CMK (cell line): ENCODE results near the gene IFT80.

Source experiments
- DNase-seq: peaks from one replicate; pipeline ENCODE4 v3.0.0-alpha.2; 2010; ENCODE audit warnings: low read depth

IFT80 gene

DNA sequence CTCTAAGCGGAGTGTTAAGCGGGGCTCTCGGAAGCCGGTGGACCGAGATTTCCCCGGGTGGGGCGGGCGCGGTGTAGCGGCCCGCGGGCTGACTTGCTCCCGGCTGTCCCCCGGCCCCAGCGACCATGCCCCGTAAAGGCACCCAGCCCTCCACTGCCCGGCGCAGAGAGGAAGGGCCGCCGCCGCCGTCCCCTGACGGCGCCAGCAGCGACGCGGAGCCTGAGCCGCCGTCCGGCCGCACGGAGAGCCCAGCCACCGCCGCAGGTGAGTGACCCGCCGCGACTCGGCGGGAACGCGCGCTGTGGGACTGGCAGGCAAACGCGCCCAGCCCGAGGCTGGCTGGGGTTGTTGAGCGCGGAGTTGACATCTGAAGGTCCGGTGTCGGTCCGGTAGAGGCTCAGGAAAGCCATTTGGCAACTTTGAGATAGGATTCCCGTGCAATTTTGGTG is 1.7 kb upstream of the IFT80 start:
- no peak for DNase-seq

DNA sequence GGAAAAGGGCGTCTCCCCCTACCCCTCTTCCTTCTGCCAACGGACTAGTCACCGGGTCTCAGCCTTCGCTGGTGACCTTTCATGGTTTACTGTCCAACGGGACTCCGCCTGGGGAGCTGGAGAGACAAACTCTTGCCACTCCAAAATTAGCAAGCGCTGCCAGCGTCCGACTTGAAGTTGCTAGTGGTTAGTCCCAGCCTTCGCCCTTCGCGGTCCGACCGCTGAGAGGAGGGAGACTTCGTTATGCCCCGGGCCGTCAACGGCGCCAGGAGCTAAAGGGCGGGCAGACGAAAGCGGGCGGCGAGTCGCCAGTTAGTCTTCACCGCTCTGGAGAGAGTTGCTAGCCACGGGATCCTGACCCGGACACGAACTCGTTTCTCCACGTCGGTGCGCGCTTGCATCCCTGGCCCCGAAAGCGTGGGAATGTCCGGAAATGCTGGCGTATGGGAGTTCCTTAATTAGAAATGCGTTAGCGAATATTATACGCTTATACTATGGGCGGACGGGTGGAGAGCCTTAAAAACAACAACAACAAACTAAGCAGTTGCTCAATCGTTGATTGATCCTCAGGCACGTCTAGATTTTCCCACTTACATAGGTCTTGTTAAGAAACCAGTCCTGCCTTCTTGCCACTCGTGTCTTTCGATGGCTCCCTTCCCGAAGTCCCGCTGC is 1.1 kb upstream of the IFT80 start:
- peak; percentile 20 for DNase-seq

DNA sequence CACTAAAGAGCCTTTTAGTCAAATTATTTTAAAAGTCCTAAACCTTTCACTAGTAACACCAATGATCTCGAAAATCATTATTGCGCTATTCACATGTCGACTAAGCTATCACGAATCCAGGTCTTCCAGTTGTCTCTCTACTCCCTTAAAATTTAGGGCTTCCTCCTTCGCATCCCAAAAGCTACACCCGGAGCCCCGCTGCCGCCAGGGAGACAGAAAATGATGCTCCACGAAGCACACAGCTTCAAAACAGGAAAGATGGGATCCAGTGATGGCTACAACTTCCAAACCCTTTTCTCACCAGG is 253 bp downstream of the IFT80 start:
- DNase-seq: no peak

DNA sequence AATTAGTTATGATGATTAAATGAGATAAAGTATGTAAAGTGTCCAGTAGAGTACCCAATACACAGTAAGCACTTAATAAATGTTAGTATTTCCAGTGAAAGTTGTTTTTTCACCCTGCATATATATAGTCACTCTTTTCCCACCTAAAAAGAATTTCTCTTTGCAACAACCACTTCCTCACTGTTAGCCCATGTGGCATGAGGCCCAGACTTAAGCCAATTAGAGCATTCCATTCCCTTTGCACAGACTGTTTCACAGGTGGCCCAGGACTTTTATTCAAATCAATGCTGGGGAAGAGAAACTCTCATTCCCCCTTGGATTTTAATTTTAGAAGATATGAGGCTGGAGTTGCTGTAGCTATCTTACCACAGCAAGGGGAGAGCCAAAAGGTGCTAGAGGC is 3.7 kb downstream of the IFT80 start:
- no peak for DNase-seq

DNA sequence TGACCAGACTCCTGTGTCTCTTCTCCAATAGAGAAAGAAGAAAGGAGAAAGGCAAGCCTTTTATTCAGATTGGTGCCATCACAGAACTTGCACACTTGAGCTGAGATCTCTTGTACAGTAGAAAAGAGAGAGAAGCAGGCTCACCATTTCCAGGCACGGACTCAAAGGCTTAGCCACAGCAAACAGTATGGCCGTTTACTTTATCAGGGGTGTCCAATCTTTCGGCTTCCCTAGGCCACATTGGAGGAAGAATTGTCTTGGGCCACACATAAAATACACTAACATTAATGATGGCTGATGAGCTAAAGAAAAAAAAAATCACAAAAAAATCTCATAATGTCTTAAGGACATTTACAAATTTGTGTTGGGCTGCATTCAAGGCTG is 5.0 kb downstream of the IFT80 start:
- no peak for DNase-seq

DNA sequence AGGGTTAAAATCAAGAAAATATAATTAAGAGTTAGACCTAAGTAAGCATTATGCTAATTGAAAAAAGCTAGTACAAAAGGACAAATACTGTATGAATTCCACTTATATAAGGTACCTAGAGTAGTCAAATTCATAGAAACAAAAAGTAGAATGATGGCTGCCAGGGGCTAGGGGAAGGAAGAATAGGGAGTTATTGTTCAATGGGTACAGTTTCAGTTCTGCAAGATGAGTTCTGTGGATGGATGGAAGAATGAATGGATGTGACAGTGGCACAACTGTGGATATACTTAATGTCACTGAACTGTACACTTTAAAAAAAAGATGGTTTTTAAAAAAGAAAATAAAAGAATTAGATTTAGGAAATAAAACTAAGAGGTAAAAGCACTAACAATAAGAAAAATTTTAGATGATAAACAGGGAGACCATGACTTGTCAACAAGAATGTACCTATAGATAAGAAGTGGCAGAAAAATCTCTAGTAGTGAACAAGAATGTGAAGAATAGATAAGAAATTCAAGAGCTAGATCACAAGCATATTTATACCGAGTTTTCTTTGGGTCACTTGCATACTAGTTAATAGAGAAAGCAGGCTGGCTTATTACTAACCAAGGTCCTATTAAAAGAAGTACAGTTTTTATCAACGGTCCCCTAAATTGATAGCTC is 5.5 kb downstream of the IFT80 start:
- no peak for DNase-seq

DNA sequence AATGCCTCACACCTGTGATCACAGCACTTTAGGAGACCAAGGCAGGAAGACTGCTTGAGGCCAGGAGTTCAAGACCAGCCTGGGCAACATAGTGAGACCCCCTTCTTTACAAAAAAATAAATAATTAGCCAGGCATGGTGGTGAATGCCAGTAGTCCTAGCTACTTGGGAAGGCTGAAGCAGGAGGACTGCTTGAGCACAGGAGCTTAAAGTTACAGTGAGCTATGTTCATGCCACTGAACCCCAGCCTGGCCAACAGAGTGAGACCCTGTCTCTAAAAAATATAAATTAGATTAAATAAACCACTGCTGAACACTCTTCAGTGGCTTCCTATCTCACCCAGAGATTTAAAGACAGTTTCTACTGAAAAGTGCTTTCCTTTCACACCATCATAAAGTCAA is 6.2 kb downstream of the IFT80 start:
- DNase-seq: no peak

DNA sequence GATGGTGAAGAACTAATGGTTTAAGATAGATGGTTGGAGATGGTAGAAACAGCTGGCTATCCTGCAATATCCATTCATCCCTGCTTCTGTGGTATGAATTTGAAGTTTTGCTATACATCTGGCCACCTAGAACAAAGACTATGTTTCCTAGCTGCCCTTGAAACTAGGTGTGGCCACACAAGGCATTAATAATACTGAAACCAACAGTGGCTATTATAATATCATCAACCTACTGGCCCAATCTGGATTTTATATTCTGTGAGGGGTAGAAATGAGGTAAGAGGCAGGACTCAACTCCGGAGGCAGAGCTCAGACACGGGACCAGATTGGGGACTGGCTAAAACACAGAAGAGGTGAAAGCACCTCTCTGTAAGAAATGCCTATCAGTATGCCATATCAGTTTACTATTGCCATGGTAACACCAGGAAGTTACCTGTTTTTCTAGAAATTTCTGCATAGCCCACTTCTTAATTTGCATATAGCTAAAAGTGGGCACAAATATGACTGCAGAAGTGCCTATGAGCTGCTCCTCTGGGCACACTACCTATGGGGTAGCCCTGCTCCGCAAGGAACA is 8.4 kb downstream of the IFT80 start:
- no peak for DNase-seq

DNA sequence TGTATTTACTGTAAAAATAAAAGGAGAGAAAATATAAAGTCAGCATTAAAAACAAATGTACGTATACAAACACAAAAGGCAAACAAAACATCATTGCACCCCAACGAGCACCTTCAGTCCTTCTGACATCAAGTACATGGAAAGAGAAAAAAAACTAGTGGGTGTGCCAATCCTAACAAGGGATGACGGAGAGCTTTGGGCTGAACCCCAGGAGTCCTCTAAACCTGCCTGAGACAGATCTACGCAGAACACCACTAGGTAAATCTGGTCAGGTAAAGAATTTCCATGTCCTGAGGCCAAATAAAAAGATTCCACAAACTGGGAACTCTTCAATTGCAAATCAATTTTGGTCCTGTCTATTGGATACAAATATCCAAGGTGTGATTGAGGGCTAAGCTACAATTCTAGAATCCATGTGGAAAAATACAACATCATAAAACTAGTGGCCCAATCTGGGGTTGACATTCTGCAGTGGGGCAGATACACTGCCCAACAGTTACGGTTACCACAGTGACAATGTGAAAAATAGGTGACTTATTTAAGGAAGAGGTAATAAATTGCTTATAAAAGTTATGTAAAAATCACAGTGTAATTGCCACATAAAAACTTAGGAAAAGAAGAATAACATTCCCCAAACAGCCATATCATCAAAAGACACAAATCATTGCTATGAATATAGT is 14.2 kb downstream of the IFT80 start:
- DNase-seq: no peak

DNA sequence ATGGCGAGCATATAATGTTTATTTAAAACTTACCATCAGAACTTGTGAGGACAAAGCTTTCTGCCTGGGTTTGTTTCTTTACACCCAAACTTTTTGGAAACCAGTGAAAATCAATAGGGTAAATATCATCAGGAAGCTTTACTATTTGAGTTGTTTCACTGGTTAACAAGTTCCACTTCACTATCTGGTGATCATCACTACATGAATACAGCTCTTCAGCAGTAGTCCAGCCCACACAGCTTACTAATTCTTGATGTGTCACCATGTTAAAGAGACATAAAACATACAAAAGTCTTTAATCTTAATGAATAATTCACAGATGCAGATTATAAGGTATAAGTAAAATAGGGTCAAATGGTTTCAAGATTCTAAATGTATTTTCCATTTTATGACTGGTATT is 17.6 kb downstream of the IFT80 start:
- DNase-seq: no peak

DNA sequence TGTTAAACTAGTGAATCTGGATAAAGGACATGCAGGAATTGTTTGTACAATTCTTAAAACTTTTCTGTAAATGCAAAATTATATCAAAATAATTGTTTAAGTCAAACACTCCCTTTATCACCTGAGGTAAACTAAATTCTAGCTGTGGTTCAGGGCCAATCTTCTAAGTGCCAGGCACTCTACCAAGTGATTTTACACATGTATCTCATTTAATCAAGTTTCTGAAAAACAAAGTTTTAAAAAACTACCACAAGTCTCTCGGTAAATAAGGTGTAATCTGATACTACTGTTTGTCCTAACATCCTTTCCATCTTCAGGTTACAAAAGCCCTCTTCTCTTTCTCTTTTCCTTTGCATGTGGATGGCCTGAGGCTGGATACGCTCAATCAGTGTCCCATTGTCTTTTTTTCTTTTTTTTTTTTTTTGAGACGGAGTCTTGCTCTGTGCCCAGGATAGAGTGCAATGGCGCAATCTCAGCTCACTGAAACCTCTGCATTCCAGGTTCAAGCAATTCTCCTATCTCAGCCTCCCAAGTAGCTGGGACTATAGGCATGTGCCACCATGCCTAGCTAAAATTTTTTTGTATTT is 19.3 kb downstream of the IFT80 start:
- no peak for DNase-seq

DNA sequence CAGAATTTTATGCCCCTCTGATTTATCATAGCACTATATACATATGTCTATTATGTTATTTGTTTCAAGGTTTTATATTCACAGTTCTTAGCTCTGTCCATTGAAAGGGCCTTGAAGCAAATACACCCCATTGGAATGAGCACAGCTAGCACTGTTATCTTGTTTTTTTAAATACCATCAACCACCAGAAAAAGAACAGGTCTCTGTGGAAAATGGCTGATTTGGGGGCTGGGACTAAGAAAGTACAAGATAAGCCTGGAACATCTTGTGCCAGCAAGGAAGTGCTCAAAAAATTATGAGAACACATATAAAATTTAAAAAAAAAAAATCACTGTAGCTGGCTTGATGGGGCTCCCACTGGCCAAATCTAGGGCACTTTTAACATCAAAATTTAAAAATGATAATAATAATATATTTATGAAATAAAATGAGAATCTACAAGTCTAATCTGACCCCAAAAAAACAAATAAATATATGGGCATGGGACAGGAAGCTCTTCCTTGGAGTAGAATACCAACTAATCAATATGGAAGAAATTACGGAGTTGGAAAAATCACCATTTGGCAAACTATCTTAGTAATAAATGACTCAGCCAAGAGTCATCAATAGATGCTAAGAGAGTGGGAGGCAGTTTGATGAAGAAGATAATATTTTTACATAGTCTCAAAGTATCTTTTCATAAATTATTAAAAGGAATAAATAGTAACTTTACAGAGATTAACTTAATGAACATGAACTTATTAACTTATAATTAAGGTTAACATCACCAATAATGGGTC is 20.5 kb downstream of the IFT80 start:
- no peak for DNase-seq

DNA sequence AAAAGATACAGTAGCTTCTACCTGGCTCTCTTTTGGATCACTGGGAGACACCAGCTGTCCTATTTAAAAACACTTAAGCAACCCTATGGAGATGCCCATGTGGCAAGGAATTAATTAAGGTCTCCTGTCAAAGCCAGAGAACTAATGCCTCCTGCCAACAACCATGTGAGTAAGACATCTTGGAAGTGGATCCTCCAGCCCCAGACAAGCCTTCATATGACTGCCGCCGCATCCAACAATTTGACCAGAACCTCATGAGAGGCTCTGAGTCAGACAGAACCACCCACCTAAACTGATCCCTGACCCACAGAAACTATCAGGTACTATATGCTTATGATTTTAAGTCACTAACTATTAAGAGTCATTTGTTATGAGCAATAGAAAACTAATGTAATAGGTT is 22.3 kb downstream of the IFT80 start:
- no peak for DNase-seq

DNA sequence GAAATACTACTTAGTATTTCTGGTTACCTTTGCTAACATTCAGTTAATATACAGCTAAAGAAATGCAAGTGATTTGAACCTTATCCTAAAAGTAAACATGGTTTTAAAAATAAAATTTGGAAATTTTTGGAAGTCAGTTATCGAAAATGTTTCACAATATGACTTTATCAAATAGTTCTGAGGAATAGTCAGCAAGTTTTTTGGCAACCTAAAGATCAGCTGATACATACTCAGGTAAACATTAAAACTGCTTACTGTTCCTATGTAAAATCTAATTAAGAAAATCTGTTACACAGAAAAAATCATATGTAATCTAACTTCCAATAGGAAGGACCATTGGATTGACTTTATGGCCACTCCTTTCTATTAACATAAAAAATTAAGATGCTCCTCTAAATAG is 24.1 kb downstream of the IFT80 start:
- no peak for DNase-seq

DNA sequence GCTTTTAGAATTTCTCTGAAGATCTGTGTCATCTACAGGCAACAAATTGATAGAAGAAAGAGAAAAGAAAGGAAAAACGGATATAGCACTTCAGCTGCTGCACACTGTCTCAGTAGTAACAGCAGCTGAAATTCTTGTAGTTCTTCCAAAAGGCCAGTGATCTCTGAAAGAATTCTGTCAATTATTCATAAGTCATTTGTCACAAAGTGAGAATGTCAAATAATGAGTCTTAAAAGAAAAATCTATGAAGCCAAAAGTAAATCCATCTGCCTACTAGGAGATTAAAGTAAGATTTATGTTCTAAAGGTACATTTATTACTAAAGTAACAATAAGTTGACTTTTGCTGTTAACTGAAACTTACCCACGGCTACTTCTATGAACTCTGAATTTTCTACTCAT is 24.6 kb downstream of the IFT80 start:
- no peak for DNase-seq

DNA sequence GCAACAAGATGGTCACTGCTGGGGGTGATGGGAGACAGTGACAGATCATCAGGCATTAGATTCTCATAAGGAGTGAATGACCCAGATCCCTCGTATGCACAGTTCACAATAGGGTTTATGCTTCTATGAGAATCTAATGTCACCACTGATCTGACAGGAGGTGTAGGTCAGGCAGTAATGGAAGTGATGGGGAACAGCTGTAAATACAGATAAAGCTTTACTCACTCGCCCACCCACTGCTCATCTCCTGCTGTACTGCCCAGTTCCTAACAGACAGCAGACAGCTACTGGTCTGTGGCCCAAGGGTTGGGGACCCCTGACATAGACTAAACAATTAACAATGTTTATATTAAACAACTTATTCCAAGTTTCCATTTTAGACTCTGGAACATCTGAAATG is 25.4 kb downstream of the IFT80 start:
- no peak for DNase-seq

DNA sequence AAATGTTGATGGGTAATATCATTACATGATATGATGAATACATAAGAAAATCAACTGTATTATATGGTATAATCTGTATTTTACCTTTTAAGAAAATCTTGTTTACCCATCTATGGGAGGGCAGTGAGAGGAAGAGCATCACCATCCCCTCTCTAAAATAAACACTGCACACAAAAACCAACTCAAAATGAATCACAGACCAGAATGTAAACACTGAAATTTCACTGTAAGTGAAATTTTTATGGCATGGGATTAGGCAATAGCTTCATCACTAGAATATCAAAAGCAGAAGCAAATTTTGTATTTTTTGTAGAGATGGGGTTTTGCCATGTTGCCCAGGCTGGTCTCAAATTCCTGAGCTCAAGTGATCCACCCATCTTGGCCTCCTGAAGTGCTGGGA is 26.2 kb downstream of the IFT80 start:
- DNase-seq: no peak

DNA sequence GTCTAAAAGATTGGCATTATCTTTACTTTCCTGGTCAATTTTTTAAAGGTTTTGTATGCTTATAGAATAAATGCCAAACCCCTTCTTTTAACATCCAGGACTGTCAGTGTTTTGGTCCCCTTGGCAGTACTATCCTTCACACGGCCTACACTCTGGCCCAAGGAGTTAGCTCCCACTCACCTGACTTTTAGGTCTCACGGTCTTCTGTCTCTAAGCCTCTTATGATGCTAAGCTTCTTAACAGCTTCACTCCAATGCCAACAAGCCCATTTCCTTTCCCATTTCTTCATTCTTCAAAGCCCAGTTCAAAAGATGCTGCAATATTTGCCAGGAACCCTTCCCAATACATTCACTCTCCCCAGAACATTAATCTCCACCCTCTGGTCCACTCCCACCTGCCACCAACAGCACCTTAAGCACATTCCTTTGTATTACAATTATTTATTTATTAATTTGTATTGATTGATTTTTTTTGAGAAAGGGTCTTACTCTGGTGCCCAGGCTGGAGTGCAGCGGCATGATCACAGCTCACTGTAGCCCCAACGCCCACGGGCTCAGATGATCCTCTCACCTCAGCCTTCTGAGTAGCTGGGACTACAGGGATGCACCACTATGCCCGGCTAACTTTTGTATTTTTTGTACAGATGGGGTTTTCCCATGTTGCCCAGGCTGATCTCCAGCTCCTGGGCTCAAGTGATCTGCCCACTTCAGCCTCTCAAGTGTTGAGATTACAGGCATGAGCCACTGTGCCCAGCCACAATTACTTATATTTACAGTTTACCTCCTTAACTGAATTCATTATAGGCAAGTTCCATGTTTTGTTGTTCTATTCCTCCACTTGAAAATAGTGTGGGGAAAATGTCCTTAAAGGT is 27.8 kb downstream of the IFT80 start:
- no peak for DNase-seq

DNA sequence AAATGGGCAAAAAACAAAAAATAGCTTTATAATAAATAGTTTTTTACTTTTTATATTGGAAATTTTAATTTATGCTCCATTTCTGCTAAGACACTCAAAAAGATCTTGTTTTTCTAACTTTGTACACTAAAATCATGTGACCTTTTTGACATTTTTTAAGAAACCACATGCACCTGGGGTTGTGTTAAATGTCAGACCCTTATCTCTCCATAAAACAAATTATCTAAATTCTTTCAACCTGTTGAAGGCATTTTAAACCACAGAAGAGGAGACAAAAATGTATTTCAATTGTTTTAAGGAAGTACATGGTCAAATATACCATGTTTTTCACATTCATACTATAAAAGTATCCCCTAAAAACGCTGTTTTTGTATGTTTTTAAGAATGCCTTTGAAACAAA is 29.2 kb downstream of the IFT80 start:
- no peak for DNase-seq

DNA sequence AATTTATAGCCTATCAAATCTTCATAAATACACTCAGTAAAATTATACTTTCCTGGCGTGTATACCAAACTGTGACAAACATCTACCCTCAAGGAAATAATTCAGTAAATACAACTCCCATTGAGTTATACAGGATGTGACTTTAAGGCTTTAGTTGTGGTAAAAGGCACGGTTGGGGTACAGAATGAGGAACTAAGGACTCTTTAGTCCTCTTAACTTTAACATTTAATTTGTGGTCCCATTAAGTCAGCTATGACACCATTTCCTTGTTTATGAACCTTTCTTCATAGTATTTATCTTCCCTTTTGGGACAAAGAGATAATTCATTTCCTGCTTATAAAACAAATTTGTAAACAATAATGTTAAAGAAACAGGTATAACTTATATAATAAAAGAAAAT is 30.2 kb downstream of the IFT80 start:
- DNase-seq: no peak

DNA sequence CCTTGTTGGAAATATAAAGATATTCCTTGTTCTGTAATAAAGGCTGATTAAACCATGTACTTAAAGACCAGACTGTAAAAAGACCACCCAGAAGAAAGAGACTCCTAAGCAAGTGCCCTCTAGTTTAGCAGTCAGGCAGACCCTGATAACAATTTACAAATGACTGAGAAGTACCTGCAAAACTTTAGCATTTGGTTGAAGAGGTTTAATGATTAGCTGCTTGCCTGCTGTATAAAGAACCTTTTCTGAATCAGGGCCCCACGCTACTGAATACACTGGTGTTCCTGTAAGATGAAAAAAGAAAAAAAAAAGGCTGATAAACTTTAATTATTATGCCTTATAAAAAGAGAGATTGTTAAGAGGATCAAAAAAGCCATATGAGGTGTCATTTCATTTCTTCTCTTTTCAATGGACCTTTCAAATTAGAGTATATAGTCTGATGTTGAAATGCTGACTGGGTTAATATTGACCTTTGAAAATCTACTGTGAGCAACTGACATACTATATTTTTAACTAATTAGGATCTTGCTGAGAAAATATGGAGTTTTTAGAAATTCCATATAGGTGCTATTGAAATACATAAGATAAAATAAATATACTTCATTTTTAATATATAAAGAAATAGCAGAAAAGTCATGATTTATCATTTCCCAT is 33.0 kb downstream of the IFT80 start:
- no peak for DNase-seq
